Measurements from ENCODE around the gene CFAP47.
"Not testable (repeated sequence)": the region's sequence is repeated elsewhere in the genome, so short reads cannot be mapped to it uniquely, and the experiment has no call there.

Gene CFAP47

GRCh38 chrX:36214924-36215323 is 295.4 kb downstream of the CFAP47 start:
- in situ Hi-C loops (cut with MboI; ENCODE audit: low sequenced_read_pairs) = no loop called here

DNA sequence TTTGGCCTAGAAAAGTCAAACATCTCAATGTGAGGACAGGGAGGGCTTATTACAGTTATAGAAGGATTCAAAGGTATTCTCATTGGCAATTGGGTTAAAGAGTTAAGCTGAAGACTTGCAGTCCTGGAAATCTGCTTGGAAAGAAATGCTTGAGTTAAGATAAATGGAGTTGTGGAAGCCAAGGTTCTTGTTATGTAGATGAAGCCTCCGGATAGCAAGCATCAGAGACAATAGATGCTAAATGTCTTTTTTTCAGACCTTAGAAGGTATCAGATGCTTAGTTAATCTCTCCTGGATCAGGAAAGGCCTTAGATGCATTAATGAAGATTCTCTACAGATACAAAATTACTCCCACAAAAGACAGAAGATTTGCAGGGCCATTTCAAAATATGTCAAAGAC is 299.3 kb downstream of the CFAP47 start:
- in situ Hi-C loops (cut with MboI; ENCODE audit: low sequenced_read_pairs) = no loop called here

DNA sequence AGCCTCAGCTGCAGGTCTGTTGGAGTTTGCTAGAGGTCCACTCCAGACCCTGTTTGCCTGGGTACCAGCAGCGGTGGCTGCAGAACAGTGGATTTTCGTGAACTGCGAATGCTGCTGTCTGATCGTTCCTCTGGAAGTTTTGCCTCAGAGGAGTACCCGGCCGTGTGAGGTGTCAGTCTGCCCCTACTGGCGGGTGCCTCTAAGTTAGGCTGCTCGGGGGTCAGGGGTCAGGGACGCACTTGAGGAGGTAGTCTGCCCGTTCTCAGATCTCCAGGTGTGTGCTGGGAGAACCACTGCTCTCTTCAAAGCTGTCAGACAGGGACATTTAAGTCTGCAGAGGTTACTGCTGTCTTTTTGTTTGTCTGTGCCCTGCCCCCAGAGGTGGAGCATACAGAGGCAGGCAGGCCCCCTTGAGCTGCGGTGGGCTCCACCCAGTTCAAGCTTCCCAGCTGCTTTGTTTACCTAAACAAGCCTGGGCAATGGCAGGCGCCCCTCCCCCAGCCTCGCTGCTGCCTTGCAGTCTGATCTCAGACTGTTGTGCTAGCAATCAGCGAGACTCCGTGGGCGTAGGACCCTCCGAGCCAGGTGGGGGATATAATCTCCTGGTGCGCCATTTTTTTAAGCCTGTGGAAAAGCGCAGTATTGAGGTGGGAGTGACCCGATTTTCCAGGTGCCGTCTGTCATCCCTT is 315.4 kb downstream of the CFAP47 start:
- in situ Hi-C loops (cut with MboI; ENCODE audit: low sequenced_read_pairs) = not testable (repeated sequence)

- in situ Hi-C loops (cut with MboI; ENCODE audit: low sequenced_read_pairs) = no loop called here
These were observed 321.9 kb downstream of the CFAP47 start for GRCh38 chrX:36241397-36241796.

DNA sequence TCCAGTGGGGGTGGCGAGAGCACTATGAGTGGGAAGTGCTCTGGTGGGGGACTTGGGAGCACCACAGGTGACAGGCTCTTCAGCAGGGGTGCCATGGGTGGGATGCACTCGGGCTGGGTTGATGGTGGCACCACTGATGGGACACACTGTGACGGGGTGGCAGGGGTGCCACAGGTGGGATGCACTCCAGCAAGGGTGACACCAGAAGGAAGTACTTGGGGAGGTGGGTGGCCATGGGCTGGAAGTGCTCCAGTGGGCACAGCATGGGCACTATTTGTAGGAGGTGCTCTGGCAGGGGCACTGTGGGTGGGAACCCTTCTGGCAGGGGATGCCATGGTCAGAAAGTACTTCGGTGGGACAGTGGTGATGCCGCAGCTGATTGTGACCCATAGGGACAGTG is 346.6 kb downstream of the CFAP47 start:
- in situ Hi-C loops (cut with MboI; ENCODE audit: low sequenced_read_pairs) = no loop called here

DNA sequence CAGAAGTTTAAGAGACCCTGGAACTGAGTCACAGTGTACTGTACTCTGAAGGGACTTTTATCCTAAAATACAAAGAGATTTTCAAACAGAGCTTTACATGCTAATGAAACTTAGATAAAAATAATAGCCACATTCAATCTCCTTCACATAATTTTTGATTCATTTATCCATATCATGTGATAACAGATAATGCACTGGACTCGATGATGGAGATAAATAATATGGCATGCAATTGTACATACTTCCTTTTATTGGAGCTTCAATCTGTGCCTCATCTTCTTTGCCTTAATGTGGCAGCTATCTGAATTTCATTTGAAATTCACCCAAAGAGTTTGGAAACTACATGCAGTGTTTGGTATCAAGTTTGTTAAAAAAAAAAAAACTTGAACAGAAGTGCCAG is 390.6 kb downstream of the CFAP47 start:
- in situ Hi-C loops (cut with MboI; ENCODE audit: low sequenced_read_pairs) = no loop called here

GRCh38 chrX:36314303-36314702 is 394.8 kb downstream of the CFAP47 start:
- in situ Hi-C loops (cut with MboI; ENCODE audit: low sequenced_read_pairs) = no loop called here

GRCh38 chrX:36334572-36334971 is 415.0 kb downstream of the CFAP47 start:
- in situ Hi-C loops (cut with MboI; ENCODE audit: low sequenced_read_pairs) = no loop called here

DNA sequence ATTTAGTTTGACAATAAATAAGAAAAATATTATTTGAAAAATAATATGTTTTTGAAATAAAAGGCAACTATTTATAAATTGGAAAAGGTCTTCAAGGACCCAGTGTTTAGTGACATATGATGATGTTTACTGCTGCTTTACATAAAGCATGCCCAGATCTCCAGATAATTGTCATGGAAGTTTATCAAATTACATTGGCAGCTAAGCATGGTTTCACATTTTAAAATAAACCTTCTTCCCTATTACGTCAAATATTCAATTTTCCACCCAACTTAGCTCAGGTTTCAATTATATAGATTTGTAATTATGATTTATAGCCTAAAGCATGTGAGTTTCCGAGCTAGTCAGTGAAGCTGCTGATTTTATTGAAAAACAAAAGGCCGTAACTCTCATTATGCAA is 417.2 kb downstream of the CFAP47 start:
- in situ Hi-C loops (cut with MboI; ENCODE audit: low sequenced_read_pairs) = no loop called here

GRCh38 chrX:36344301-36344700 is 424.8 kb downstream of the CFAP47 start:
- in situ Hi-C loops (cut with MboI; ENCODE audit: low sequenced_read_pairs) = no loop called here

DNA sequence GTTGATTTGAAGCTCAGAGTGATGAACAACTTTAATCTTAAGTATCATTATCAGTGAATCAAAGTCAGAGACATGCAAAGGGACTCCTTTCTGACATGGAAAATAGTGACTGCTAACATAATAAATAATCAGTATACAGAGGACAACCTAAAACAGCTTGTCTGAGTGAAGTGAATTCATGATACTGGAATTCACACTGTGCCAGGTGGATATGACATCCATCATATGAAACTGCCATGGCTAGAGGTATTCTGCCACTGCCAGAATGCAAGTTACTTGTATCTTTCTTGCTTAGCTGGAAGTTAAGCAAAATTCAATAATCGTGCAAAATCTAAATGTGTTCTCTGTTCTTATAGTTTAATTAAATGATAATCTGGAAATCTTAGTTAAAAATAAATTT is 429.0 kb downstream of the CFAP47 start:
- in situ Hi-C loops (cut with MboI; ENCODE audit: low sequenced_read_pairs) = no loop called here

DNA sequence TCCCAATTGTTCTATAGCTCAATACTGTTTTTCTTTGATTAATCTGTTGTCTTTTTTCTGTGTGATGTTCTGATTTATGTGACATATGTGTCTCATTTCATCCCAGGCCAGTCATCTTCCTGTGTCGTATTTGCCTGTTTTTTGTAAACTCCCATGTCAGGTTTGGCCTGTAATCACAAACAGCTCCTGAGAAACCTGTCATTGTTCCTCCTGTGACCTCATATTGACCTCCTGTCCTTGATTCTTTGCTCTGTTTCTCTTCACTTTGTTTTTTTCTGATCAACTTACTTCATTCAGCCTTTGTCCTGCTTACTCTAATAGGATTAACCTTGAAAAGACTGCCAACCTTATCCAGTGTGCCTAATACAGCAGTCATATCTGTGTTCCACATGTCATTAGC is 438.3 kb downstream of the CFAP47 start:
- in situ Hi-C loops (cut with MboI; ENCODE audit: low sequenced_read_pairs) = no loop called here

GRCh38 chrX:36364262-36364661 is 444.7 kb downstream of the CFAP47 start:
- in situ Hi-C loops (cut with MboI; ENCODE audit: low sequenced_read_pairs) = no loop called here

DNA sequence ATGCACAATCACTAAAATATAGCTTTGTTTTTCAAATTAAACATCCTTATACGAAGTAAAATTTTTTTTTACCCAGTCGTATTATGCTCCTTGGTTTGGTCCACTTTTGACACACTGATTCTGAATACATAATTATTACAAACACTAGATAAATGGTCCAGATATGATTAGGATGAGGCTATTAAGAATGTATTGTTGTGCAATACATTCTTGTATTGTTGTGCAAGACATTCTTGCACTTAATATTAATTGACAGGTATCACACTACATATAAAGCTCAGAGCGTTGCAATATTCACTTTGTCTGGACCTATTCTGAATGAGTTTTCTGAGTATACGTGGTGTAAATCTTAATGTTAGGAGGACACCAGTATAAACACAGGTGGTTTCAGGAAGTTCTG is 464.0 kb downstream of the CFAP47 start:
- in situ Hi-C loops (cut with MboI; ENCODE audit: low sequenced_read_pairs) = no loop called here

- in situ Hi-C loops (cut with MboI; ENCODE audit: low sequenced_read_pairs) = no loop called here
These were observed 469.4 kb downstream of the CFAP47 start for GRCh38 chrX:36388901-36389300.

GRCh38 chrX:36401774-36402173 is 482.2 kb downstream of the CFAP47 start:
- in situ Hi-C loops (cut with MboI; ENCODE audit: low sequenced_read_pairs) = no loop called here

DNA sequence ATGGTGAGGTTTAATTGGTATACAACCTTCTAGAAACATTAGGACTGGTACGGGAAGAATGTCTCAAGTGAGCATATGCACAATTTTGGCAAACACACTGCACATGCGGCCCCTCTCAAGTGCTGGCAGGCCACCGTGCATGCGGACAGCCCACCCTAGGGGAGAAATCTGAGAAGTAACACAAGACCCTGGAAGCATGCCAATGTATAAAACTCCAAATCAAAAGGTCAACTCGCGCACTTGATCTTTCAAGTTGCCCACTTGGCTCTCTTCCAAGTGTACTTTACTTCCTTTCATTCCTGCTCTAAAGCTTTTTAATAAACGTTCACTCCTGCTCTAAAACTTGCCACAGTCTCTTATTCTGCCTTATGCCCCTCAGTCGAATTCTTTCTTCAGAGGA is 488.3 kb downstream of the CFAP47 start:
- in situ Hi-C loops (cut with MboI; ENCODE audit: low sequenced_read_pairs) = no loop called here

DNA sequence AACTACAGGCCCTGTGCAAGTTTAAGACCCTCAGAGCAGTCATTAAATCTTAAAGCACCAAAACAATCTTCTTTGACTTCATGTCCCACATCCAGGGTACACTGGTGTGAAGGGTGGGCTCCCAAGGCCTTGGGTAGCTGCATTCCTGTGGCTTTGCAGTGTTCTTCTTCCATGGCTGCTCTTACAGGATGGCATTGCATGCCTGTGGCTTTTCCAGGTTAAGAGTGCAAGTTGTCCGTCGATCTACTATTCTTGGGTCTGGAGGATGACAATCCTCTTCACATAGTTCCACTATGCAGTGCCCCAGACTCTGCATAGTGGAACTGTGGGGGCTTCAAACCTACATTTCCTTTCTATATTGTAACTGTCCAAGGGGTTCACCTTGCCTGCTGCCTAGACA is 494.5 kb downstream of the CFAP47 start:
- in situ Hi-C loops (cut with MboI; ENCODE audit: low sequenced_read_pairs) = no loop called here

- in situ Hi-C loops (cut with MboI; ENCODE audit: low sequenced_read_pairs) = no loop called here
These were observed 502.8 kb downstream of the CFAP47 start for GRCh38 chrX:36422368-36422767.

DNA sequence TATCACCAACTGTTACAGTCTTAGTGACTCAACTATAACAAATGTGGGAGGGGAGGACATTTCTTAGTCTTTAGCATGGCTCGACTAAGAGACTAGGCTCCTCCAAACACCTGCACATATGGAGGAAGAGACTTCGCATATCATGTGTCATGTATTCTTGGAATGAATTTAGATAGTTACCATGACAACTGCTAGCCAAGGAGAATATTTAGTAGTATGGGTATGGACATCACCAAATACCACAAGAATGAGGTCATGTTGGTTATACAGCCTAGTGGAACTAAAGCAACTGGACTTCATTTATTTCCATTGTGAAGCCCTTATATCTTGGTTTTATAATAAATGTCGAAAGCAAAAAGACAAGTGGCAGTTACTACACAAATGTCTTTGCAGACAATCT is 512.3 kb downstream of the CFAP47 start:
- in situ Hi-C loops (cut with MboI; ENCODE audit: low sequenced_read_pairs) = no loop called here

DNA sequence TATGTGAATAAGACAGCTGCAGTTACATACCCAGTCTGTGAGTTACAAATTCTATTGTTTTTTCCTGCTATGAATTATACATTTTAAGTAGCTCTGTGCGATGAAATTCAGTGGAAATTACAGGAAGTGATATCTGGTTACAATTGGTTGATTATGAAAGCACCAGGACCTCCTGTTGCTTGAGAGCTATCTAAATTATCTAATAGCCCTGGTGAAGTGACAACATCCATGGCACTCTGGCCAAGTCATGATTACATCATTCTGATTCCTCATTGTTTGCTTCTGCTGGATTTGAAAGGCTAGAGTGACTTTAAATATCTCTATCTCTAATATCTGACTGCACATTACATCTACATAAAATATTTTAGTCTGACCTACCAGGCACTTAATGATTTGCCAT is 515.0 kb downstream of the CFAP47 start:
- in situ Hi-C loops (cut with MboI; ENCODE audit: low sequenced_read_pairs) = no loop called here
